HG03354 (cell line): ENCODE results near the gene STK11.
A peak's percentile ranks its signal among the peaks of the same experiment; 100 is the strongest.
"Not testable (repeated sequence)": the region's sequence is repeated elsewhere in the genome, so short reads cannot be mapped to it uniquely, and the experiment has no call there.

Experiments
- ATAC-seq: cut with Tn5 transposase; IDR thresholded peaks from one replicate; pipeline ENCODE4 v1.9.1; 2021; ENCODE audit warnings: mild to moderate bottlenecking; ENCODE audit not compliant: unreplicated experiment, poor library complexity, severe bottlenecking

STK11 gene

GRCh38 chr19:1168572-1169410, 36.8 kb upstream of the STK11 start:
- ATAC-seq = no peak

- no peak for ATAC-seq
Observed at GRCh38 chr19:1169411-1169791, 36.2 kb upstream of the STK11 start.

- ATAC-seq = no peak
Observed at GRCh38 chr19:1169921-1170885, 35.4 kb upstream of the STK11 start.

- ATAC-seq = no peak
Observed at GRCh38 chr19:1170938-1171754, 34.4 kb upstream of the STK11 start.

GRCh38 chr19:1171755-1172352, 33.7 kb upstream of the STK11 start:
- ATAC-seq = no peak

GRCh38 chr19:1172353-1173158, 33.0 kb upstream of the STK11 start:
- ATAC-seq = no peak

- ATAC-seq = peak; percentile 3
Observed at GRCh38 chr19:1173159-1173844, 32.3 kb upstream of the STK11 start.

- peak; percentile 79 for ATAC-seq
Observed at GRCh38 chr19:1173845-1174809, 31.5 kb upstream of the STK11 start, which contains the start of gene SBNO2. Gene SBNO2, minus strand, starts transcription at chr19:1174268. Its CDS starts 19,992 bp downstream, at chr19:1154276.

GRCh38 chr19:1177322-1178114, 28.1 kb upstream of the STK11 start:
- no peak for ATAC-seq

GRCh38 chr19:1181606-1182005, 24.0 kb upstream of the STK11 start:
- no peak for ATAC-seq

- ATAC-seq = no peak
Observed at GRCh38 chr19:1182068-1182467, 23.5 kb upstream of the STK11 start.

GRCh38 chr19:1182727-1183126, 22.9 kb upstream of the STK11 start:
- no peak for ATAC-seq

- no peak for ATAC-seq
Observed at GRCh38 chr19:1183543-1184172, 21.9 kb upstream of the STK11 start.

GRCh38 chr19:1189419-1189818, 16.2 kb upstream of the STK11 start:
- no peak for ATAC-seq

- no peak for ATAC-seq
Observed at GRCh38 chr19:1199531-1199930, 6.0 kb upstream of the STK11 start.

- not testable (repeated sequence) for ATAC-seq
Observed at GRCh38 chr19:1200614-1201013, 5.0 kb upstream of the STK11 start.
